KOPT-K1 (cell line): ENCODE results near the gene HMGN3.

Source experiments
- H3K27ac ChIP-seq: fragments of 200-600 bp; sonication (generic); 2 replicates; pipeline ENCODE4 v1.5.1; 2016; ENCODE audit warnings: antibody characterized with exemption, mild to moderate bottlenecking, low read depth, low read length; ENCODE audit not compliant: poor library complexity, severe bottlenecking
- H3K36me3 ChIP-seq: fragments of 200-600 bp; sonication (generic); 2 replicates; pipeline ENCODE4 v1.5.1; 2017; ENCODE audit warnings: antibody characterized with exemption, mild to moderate bottlenecking, low read length, moderate library complexity; ENCODE audit not compliant: insufficient read depth
- H3K9me3 ChIP-seq: fragments of 200-600 bp; sonication (generic); 2 replicates; pipeline ENCODE4 v1.5.1; 2017; ENCODE audit warnings: antibody characterized with exemption, low read length, mild to moderate bottlenecking; ENCODE audit not compliant: insufficient read depth, poor library complexity, severe bottlenecking

Gene HMGN3

DNA sequence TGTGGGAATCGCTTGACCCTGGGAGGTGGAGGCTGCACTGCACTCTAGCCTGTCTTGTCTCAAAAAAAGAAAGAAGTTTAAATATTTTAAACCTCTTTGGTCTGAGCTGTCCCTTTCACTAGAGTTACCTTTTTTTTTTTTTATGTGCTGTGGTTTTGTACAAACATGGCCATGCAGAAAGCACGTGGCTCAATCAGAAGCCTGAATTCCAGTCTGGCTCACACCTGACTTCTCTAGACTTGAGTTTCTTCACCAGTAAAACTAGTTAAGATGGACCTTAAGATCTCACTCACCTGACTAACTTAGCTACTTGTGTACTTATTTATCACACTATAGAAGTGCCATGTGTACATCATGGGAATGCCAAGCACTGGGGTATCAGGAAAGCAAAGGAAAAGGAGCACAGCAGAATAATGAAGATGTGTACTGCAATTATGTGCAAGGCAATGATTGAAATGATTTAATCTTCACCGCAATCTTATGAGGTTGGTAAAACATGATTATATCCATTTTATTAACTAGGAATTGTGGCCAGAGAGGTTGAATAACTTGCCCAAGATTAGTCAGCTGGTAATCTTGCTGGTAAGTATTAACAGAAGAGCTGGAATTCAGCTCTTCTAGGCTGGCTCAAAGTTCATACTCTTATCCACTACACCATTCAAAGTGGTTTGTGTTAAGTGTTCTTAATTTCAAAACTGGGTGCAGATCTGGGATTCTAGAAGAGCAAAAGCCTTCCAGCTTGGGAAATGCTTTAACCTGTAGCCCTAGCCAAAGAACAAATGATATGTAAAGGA, 10.7 kb downstream of the HMGN3 start:
- H3K27ac ChIP-seq: no peak overlapping the region
- peaks cover 21% of the 10 kb centered on the region for H3K36me3 ChIP-seq
- peaks cover 4% of the 10 kb centered on the region for H3K9me3 ChIP-seq

DNA sequence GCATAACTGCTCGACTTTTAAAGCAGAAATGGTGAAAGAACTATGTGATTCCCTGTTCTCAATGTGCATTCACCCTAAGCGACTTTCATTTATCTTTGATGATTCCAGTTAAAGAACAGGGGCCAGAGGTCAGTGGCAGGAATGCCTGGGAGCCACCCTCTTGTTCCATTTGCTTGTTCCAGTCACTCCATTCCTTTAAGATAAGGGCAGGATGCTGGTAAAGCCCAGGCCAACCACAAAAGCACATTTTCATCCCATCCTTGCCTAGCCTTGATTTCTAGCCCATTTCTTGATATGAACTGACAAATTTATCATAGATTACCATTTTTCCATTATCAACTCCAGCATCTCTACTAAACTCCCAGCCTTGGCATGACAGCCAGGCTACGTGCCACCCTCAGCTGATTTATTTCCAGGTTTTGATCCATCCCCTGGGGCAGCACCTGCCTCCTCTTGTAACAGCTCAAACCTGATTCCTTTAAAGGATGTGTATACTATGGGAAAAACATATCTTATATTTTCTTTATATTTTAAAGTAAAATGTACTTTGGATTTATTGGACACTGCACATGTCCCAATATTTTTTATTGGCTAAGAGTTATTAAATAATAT, 19.2 kb downstream of the HMGN3 start:
- Histone ChIP-seq H3K9me3 (no peaks in the 10 kb centered on the region), H3K36me3 (peaks cover 27% of the 10 kb centered on the region), H3K27ac (no peak overlapping the region)

- no peaks in the 10 kb centered on the region for H3K9me3 ChIP-seq
- no peak overlapping the region for H3K27ac ChIP-seq
- H3K36me3 ChIP-seq: peaks cover 51% of the 10 kb centered on the region
These were observed 21.6 kb downstream of the HMGN3 start for GRCh38 chr6:79212859-79213258.

DNA sequence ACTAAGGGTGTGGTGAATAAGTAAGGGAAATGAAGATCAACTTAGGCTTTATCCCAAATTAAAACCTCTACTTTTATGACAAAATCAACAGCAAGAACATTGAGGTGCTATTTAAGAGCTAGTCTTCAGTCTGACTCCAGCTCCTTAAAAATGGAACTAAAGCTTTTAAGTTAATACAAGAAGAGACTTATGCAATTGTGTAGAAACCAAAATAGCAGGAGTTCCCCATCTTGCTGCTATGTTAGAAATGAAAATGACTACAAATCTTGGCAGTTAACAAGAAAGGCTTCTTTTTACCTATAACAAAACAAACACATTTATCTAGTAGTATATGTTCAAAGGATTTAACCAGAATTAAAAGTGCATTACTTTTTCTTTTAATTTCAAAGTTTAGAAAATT, 25.7 kb downstream of the HMGN3 start:
- Histone ChIP-seq H3K36me3 (peaks cover 68% of the 10 kb centered on the region), H3K9me3 (no peaks in the 10 kb centered on the region), H3K27ac (no peak overlapping the region)

DNA sequence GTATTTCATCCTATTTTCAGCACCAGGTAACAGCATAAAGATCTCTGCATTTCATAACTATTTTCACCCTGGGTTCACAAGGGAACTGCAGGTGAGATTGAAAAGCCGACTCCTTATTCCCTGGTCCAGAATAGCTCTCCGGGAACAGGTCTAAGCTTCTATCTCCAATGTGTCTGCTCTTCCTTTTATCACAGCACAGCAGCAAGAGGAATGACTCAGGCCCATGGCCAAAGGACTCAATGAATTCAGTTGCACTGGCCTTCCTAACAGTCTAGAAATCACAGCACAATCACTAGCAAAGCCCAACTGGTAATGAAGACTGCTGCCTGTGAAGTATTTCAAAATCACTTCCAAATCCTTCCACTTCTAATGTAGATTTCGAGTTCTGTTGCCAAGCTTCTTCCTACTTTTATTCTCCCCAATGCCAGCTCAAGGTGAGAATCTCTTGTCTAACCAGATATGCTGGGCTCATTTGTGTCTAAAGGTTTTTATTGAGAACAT, 30.7 kb downstream of the HMGN3 start:
- no peaks in the 10 kb centered on the region for H3K9me3 ChIP-seq
- peaks cover 85% of the 10 kb centered on the region for H3K36me3 ChIP-seq
- H3K27ac ChIP-seq: no peak overlapping the region

- H3K36me3 ChIP-seq: peaks cover 77% of the 10 kb centered on the region
These were observed 31.9 kb downstream of the HMGN3 start for GRCh38 chr6:79202556-79202955.

DNA sequence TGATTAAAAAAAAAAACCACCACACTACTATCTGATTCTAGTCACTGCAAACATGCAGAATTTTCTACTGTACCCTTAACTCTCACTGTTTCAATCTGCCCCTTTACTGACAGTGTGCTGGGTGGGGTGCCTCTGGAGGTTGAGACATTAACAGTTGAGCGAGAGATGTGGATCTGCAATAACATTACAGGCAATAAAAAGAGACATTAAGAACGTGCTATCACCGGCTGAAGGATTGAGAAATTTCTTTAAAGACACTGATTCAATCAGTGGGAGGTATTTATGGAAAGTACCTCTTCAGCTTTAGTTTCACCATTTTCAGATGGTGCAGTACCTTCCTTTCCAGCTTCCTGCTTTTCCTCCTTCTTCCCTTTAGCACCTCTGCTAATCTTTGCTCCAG, 32.5 kb downstream of the HMGN3 start:
- H3K9me3 ChIP-seq: no peaks in the 10 kb centered on the region
- peaks cover 71% of the 10 kb centered on the region for H3K36me3 ChIP-seq
- no peak overlapping the region for H3K27ac ChIP-seq

More at GRCh38 chr6:79202556-79202955, 31.9 kb downstream of the HMGN3 start:
- no peaks in the 10 kb centered on the region for H3K9me3 ChIP-seq
- H3K27ac ChIP-seq: no peak overlapping the region

GRCh38 chr6:79201143-79201542, 33.3 kb downstream of the HMGN3 start:
- H3K27ac ChIP-seq: no peak overlapping the region
- peaks cover 63% of the 10 kb centered on the region for H3K36me3 ChIP-seq
- H3K9me3 ChIP-seq: no peaks in the 10 kb centered on the region

GRCh38 chr6:79196912-79197311, 37.6 kb downstream of the HMGN3 start:
- Histone ChIP-seq H3K27ac (no peak overlapping the region), H3K9me3 (peaks cover 10% of the 10 kb centered on the region), H3K36me3 (peaks cover 28% of the 10 kb centered on the region)

GRCh38 chr6:79193971-79194370, 40.5 kb downstream of the HMGN3 start:
- H3K9me3 ChIP-seq: peaks cover 24% of the 10 kb centered on the region

DNA sequence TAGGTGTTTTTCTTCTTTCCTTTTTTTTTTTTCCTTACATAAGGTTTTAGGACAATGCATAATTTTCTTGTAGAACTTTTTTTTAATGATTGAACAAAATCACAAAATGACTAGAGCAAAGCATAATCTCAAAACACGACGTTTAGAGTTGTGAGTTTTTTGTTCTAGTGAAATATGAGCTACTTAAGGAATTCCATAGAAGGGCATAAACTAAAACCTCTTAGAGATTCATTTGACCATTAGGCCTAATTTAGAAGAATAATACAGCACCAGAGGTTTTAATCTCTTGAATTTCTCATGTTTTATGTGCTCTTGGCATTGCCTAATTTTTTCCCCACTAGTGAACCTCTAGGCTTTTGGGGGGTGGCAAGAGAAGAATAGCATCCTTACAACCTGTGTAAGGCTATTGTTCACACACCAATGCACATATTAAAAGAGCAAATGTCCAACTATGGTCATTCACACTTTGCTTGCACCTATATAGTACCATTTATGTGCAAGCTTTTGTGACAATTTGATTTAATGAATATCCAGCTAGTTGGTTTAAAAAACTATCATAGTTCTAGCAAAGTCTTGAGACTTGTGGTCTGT, 44.6 kb downstream of the HMGN3 start:
- H3K27ac ChIP-seq: no peak overlapping the region
- H3K36me3 ChIP-seq: no peaks in the 10 kb centered on the region
- peaks cover 24% of the 10 kb centered on the region for H3K9me3 ChIP-seq

More at GRCh38 chr6:79193971-79194370, 40.5 kb downstream of the HMGN3 start:
- Histone ChIP-seq H3K27ac (no peak overlapping the region), H3K36me3 (peaks cover 6% of the 10 kb centered on the region; the same call in 1 of the 2 replicates)

DNA sequence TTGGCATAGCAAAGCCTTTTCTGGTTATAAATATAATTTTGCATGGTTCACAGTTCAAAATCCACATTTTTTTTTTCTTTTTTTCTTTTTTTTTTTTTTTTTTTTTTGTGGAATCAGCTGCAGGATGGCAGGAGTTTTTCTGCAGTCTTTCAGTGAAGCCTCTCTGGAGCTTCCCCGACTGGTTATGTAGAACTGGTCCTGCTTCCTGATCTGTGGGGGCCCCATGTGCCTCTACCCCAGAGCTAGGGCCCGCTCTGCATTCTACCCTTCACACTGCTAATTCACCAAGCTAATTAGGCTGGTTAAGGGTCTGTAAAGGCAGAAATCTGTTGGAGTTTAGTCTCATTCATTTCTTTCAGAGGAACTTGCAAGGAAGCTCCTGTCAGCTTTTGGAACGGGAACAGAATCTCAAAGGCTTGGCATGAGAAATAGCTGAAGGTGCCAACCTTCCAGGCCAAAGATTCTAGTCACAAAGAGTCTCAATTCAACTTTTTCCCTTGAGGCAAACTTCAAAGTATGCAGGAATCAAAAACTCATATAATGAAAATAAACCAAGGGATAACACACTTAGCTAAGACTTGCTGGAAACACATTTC, 45.5 kb downstream of the HMGN3 start:
- Histone ChIP-seq H3K9me3 (peaks cover 24% of the 10 kb centered on the region), H3K27ac (no peak overlapping the region), H3K36me3 (no peaks in the 10 kb centered on the region)

GRCh38 chr6:79188107-79188506, 46.4 kb downstream of the HMGN3 start:
- Histone ChIP-seq H3K9me3 (peaks cover 24% of the 10 kb centered on the region), H3K36me3 (no peaks in the 10 kb centered on the region), H3K27ac (no peak overlapping the region)

- Histone ChIP-seq H3K27ac (no peak overlapping the region), H3K36me3 (no peaks in the 10 kb centered on the region), H3K9me3 (peaks cover 11% of the 10 kb centered on the region)
These were observed 47.9 kb downstream of the HMGN3 start for GRCh38 chr6:79186564-79186963.

DNA sequence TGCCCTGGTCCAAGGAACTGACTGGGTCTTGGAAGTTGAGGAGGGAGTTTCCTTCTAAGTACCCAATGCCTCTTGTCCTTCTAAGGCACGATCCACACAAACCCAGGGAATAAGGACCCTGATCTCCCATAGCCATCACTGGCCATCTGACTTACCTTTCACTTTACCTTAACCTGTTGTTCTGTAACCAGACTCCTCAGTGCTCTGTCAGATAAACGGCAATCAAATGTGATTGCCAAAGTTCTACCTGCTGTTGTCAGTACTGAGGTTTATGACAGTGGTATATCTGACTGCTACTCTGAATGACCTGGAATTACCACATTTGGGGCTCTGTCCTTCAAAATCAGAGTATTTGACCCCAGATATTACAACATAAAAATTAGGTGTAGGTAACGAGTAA, 49.8 kb downstream of the HMGN3 start:
- H3K27ac ChIP-seq: no peak overlapping the region
- no peaks in the 10 kb centered on the region for H3K36me3 ChIP-seq
- no peaks in the 10 kb centered on the region for H3K9me3 ChIP-seq
